Endothelial cell of umbilical vein (primary cell): ENCODE measurements around the gene BSND. TPM values are rescaled to one million over a fixed set of nuclear protein-coding genes. Genes with fewer than 3 reads are reported as not detected.

Experiments
- BruUV-seq: library from RNA; stranded (reverse); fragments of 400-500 nt; replicated peaks from 2 replicates; lab custom pipeline; 2021; lab: Mats Ljungman, UMichigan
- CTCF ChIA-PET: fragments of 300-600, 350-600 bp; sonication (Branson Sonifier 250); formaldehyde crosslinking; loops from one replicate; lab custom pipeline; 2021; ENCODE audit warnings: antibody characterized with exemption, inconsistent platforms; lab: Charles Lee
- POLR2A ChIA-PET: fragments of 300-600, 350-600 bp; sonication (Branson Sonifier 250); formaldehyde crosslinking; loops from one replicate; lab custom pipeline; 2021; ENCODE audit warnings: antibody characterized with exemption, inconsistent platforms; lab: Charles Lee
- DNase-seq: peaks from one replicate; pipeline ENCODE4 v3.0.0-alpha.2; 2011; ENCODE audit warnings: low read depth, low spot score
- FAIRE-seq: peaks from 2 replicates; lab custom pipeline; 2011; peaks lifted over from hg19 to GRCh38; lab: Jason Lieb, UNC
- H2AFZ ChIP-seq: 2 replicates; pipeline ENCODE4 v1.6.0; 2012; ENCODE audit warnings: low read depth, low read length, control low read depth, inconsistent platforms
- H3K27ac ChIP-seq: 2 replicates; pipeline ENCODE4 v1.5.1; 2011; ENCODE audit warnings: low read depth, mild to moderate bottlenecking, control low read depth, low read length, moderate library complexity; ENCODE audit not compliant: insufficient read depth
- H3K27me3 ChIP-seq, 2 experiments: 2 replicates each; pipeline versions ENCODE4 v1.6.0 to v1.6.1; 2011; ENCODE audit warnings: low read length in 2 of 2, mixed read lengths in 1 of 2; ENCODE audit not compliant: control insufficient read depth in 2 of 2, insufficient read depth in 2 of 2
- H3K36me3 ChIP-seq, 2 experiments: 2 replicates in 1 of 2; 3 replicates in 1 of 2; pipeline ENCODE4 v1.5.1; 2011; ENCODE audit warnings: low read length in 2 of 2, mild to moderate bottlenecking in 1 of 2, moderate library complexity in 1 of 2; ENCODE audit not compliant: control insufficient read depth in 2 of 2, insufficient read depth in 2 of 2; ENCODE audit errors: extremely low read depth in 1 of 2
- H3K4me1 ChIP-seq: 3 replicates; pipeline ENCODE4 v1.5.1; 2011; ENCODE audit warnings: mild to moderate bottlenecking, low read length; ENCODE audit not compliant: control insufficient read depth, insufficient read depth; ENCODE audit errors: extremely low read depth
- H3K4me2 ChIP-seq: 2 replicates; pipeline ENCODE4 v1.6.1; 2011; ENCODE audit warnings: low read length, control low read depth, mixed read lengths; ENCODE audit not compliant: insufficient read depth
- H3K4me3 ChIP-seq, 3 experiments: fragments of 200-600 bp in 1 of 3; sonication (generic), shearing (Covaris generic) in 1 of 3; replicated peaks in 1 of 3; 2 replicates each; pipeline ENCODE4 v1.5.1; 2011 to 2016; ENCODE audit warnings: control low read depth in 3 of 3, low read length in 3 of 3, mild to moderate bottlenecking in 2 of 3, inconsistent platforms in 1 of 3, low read depth in 1 of 3, moderate library complexity in 1 of 3; ENCODE audit not compliant: insufficient read depth in 1 of 3
- H3K79me2 ChIP-seq: 2 replicates; pipeline ENCODE4 v1.6.0; 2012; ENCODE audit warnings: low read length, inconsistent platforms; ENCODE audit not compliant: control insufficient read depth, insufficient read depth
- H3K9ac ChIP-seq: replicated peaks from 2 replicates; pipeline ENCODE3; 2011; ENCODE audit warnings: low read length, control low read depth; ENCODE audit not compliant: insufficient read depth; ENCODE audit errors: extremely low read depth
- H3K9me1 ChIP-seq: replicated peaks from 3 replicates; pipeline ENCODE4 v1.6.0; 2011; ENCODE audit warnings: mild to moderate bottlenecking, low read length; ENCODE audit not compliant: control insufficient read depth, insufficient read depth; ENCODE audit errors: extremely low read depth
- H3K9me3 ChIP-seq: replicated peaks from 2 replicates; pipeline ENCODE4 v1.5.1; 2012; ENCODE audit warnings: low read length, inconsistent platforms; ENCODE audit not compliant: control insufficient read depth, insufficient read depth
- H4K20me1 ChIP-seq: replicated peaks from 2 replicates; pipeline ENCODE3; 2011; ENCODE audit warnings: mild to moderate bottlenecking, low read length; ENCODE audit not compliant: control insufficient read depth, insufficient read depth; ENCODE audit errors: extremely low read depth
- EZH2 ChIP-seq: IDR thresholded peaks from 2 replicates; pipeline ENCODE4 v1.6.1; 2012; ENCODE audit warnings: borderline replicate concordance, low read depth, mild to moderate bottlenecking, moderate library complexity, low read length, inconsistent platforms; ENCODE audit not compliant: severe bottlenecking
- FOS ChIP-seq: IDR thresholded peaks from 2 replicates; pipeline ENCODE4 v1.6.1; 2011; ENCODE audit warnings: mild to moderate bottlenecking, low read length, moderate library complexity, borderline replicate concordance; ENCODE audit not compliant: insufficient read depth
- GATA2 ChIP-seq: IDR thresholded peaks from 2 replicates; pipeline ENCODE4 v1.7.0; 2011; ENCODE audit warnings: low read depth, mild to moderate bottlenecking, moderate library complexity, mixed read lengths, low read length; ENCODE audit not compliant: insufficient read length, insufficient read depth
- JUN ChIP-seq: IDR thresholded peaks from 2 replicates; pipeline ENCODE4 v1.6.1; 2011; ENCODE audit warnings: borderline replicate concordance, low read depth; ENCODE audit not compliant: insufficient read length, insufficient read depth
- MYC ChIP-seq: IDR thresholded peaks from one replicate; pipeline ENCODE4 v1.6.1; 2011; ENCODE audit warnings: mild to moderate bottlenecking, low read depth, low read length
- POLR2A ChIP-seq: IDR thresholded peaks from 2 replicates; pipeline ENCODE4 v1.6.1; 2012; ENCODE audit warnings: low read depth, mild to moderate bottlenecking, control low read depth, low read length
- POLR2AphosphoS5 ChIP-seq: IDR thresholded peaks from 2 replicates; pipeline ENCODE4 v1.6.1; 2012; ENCODE audit warnings: low read depth, mild to moderate bottlenecking, control low read depth, low read length, moderate library complexity; ENCODE audit not compliant: insufficient read depth
- dilution Hi-C: fragments of 300-500 bp; cut with MboI; formaldehyde crosslinking; loops from one replicate; pipeline ENCODE4 v1.15.0; 2019; ENCODE audit warnings: low sequenced_read_pairs; ENCODE audit not compliant: extremely low pct_ligation_motif_present
- intact Hi-C: fragments of 100-400 bp; cut with micrococcal nuclease; formaldehyde crosslinking; loops from one replicate; pipeline ENCODE4 v1.10.0; 2022
- polyA plus RNA-seq, 4 experiments: library from polyadenylated mRNA; depleted of rRNA in 3 of 4; stranded (reverse) in 3 of 4; unstranded in 1 of 4; fragments of >200 nt; gene quantifications; 2 replicates each; pipeline versions ENCODE4 v1.2.1 to v1.2.3, GENCODE V29; 2011 to 2012; ENCODE audit warnings: missing spikeins in 1 of 4
- total RNA-seq: library from RNA; stranded (reverse); gene quantifications from 2 replicates; pipeline ENCODE4 v1.2.3, GENCODE V29; 2021
- TF ChIP-seq, protein P1 (sequence below), 2 donors: IDR thresholded peaks; 1 replicate in 1 of 2; 2 replicates in 1 of 2; pipeline ENCODE4 v1.5.1; 2011; ENCODE audit warnings: low read length in 2 of 2, mild to moderate bottlenecking in 2 of 2, moderate library complexity in 2 of 2, control low read depth in 1 of 2, inconsistent platforms in 1 of 2, low read depth in 1 of 2; ENCODE audit not compliant: insufficient read depth in 1 of 2; ENCODE audit errors: extremely low read depth in 1 of 2
- TF ChIP-seq, protein P2 (sequence below): IDR thresholded peaks from 2 replicates; pipeline ENCODE4 v1.6.1; 2011; ENCODE audit not compliant: insufficient read depth, insufficient read length

The BSND gene
- total and polyA plus RNA-seq, 2 donors (not counting 3 experiments of a cell fraction or from before 2014, with no cell fraction given): not detected

DNA sequence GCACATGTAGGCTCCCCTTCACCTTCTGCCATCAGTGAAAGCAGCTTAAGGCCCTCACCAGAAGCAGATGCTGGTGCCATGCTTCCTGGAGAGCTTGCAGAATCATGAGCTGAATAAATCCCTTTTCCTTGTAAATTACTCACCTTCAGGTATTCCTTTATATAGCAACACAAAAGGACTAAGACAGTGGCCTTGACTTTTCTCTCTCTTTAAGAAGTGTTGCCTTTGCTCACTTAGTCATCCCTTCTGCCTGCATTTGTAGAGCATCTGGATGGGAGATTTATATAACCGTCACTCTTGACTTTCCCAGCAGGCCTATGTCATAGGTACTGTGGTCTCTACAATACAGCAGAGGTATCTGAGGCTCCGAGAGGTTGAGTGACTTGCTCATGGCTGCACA lies 44.3 kb downstream of the BSND start:
- Histone ChIP-seq H3K4me2 (no peak overlapping the region), H3K9me1 (no peaks in the 10 kb centered on the region), H2AFZ (no peak overlapping the region), H3K79me2 (no peaks in the 10 kb centered on the region), H3K9me3 (no peaks in the 10 kb centered on the region), H3K4me1 (peaks cover 4% of the 10 kb centered on the region), H3K27ac (no peak overlapping the region), H3K27me3 (peaks cover 40 to 43% of the 10 kb centered on the region in 2 experiments), H3K36me3 (no peaks in the 10 kb centered on the region), H3K9ac (no peak overlapping the region), H3K4me3 (no peak overlapping the region), H4K20me1 (no peaks in the 10 kb centered on the region)
- FAIRE-seq: no peak
- CTCF ChIA-PET: interaction anchor here (1.4 kb wide), 1 partner anchor 21 kb away, joined by 5 read pairs; no protein-coding TSS in a partner anchor
- no TSS peak for BruUV-seq
- intact Hi-C loops: no loop called here
- DNase-seq: no peak
- dilution Hi-C loops: no loop called here
- POLR2A ChIA-PET: no interaction called here
- TF ChIP-seq, protein P1, sequence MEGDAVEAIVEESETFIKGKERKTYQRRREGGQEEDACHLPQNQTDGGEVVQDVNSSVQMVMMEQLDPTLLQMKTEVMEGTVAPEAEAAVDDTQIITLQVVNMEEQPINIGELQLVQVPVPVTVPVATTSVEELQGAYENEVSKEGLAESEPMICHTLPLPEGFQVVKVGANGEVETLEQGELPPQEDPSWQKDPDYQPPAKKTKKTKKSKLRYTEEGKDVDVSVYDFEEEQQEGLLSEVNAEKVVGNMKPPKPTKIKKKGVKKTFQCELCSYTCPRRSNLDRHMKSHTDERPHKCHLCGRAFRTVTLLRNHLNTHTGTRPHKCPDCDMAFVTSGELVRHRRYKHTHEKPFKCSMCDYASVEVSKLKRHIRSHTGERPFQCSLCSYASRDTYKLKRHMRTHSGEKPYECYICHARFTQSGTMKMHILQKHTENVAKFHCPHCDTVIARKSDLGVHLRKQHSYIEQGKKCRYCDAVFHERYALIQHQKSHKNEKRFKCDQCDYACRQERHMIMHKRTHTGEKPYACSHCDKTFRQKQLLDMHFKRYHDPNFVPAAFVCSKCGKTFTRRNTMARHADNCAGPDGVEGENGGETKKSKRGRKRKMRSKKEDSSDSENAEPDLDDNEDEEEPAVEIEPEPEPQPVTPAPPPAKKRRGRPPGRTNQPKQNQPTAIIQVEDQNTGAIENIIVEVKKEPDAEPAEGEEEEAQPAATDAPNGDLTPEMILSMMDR (IDR thresholded peaks at IDR 0.05; ENCODE audit: extremely low read depth in 1 of 2, insufficient read depth in 1 of 2, low read depth in 1 of 2, low read length in 2 of 2): no peak
- no peak for TF ChIP-seq GATA2
- TF ChIP-seq JUN: no peak
- no peak for TF ChIP-seq MYC
- TF ChIP-seq, protein P2, sequence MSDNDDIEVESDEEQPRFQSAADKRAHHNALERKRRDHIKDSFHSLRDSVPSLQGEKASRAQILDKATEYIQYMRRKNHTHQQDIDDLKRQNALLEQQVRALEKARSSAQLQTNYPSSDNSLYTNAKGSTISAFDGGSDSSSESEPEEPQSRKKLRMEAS: no peak
- TF ChIP-seq FOS: no peak
- TF ChIP-seq POLR2AphosphoS5: no peak
- no peak for TF ChIP-seq EZH2
- TF ChIP-seq POLR2A: no peak
